22Rv1 (cell line): ENCODE data around the gene ATR.

Source experiments
- CTCF ChIP-seq: fragments of 450-650 bp; IDR thresholded peaks from 2 replicates; pipeline ENCODE4 v1.5.1; 2017; ENCODE audit warnings: mild to moderate bottlenecking
- ZFX ChIP-seq: fragments of 450-650 bp; IDR thresholded peaks from 2 replicates; pipeline ENCODE4 v1.6.1; 2017; ENCODE audit warnings: antibody characterized with exemption, borderline replicate concordance

- no peak for TF ChIP-seq CTCF
- no peak for TF ChIP-seq ZFX
These were observed 3.9 kb downstream of the ATR start for GRCh38 chr3:142574665-142575064.
